Fibroblast of skin of back (primary cell): ENCODE data around the gene CHRNB1.
A peak's percentile ranks its signal among the peaks of the same experiment; 100 is the strongest.

Experiments used
- DNase-seq: peaks from one replicate; pipeline ENCODE4 v3.0.0-alpha.2; 2013

The CHRNB1 gene

DNA sequence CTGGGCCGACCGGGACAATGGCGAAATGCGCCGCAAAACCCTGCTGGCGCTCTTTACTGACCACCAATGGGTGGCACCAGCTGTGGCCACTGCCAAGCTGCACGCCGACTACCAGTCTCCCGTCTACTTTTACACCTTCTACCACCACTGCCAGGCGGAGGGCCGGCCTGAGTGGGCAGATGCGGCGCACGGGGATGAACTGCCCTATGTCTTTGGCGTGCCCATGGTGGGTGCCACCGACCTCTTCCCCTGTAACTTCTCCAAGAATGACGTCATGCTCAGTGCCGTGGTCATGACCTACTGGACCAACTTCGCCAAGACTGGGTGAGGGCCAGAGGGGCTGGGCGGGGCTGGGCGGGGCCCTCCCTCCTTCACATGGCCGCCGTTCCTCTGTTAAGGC lies 29.1 kb upstream of the CHRNB1 start:
- DNase-seq: no peak

DNA sequence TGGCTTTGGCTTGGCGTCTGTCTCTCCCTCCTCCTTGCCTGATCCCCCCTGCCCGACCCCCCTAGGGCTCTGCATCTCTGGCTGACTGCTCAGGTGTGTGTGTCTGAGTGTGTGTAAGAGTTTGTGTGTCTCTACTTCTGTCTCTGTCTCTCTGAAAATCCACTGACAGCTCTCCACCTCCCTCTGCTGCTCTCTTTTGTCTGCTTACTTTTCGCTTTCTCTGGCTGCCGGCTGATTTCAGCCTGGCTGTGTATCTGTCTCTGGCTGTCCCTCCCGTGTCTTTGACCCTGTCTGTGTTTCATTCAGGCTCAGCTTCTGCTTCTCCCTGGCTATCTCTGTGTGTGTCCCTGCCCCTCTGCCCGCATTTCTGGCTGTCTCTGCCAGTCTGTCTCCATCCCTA lies 28.5 kb upstream of the CHRNB1 start:
- no peak for DNase-seq

GRCh38 chr17:7417056-7417655 lies 27.7 kb upstream of the CHRNB1 start:
- no peak for DNase-seq

DNA sequence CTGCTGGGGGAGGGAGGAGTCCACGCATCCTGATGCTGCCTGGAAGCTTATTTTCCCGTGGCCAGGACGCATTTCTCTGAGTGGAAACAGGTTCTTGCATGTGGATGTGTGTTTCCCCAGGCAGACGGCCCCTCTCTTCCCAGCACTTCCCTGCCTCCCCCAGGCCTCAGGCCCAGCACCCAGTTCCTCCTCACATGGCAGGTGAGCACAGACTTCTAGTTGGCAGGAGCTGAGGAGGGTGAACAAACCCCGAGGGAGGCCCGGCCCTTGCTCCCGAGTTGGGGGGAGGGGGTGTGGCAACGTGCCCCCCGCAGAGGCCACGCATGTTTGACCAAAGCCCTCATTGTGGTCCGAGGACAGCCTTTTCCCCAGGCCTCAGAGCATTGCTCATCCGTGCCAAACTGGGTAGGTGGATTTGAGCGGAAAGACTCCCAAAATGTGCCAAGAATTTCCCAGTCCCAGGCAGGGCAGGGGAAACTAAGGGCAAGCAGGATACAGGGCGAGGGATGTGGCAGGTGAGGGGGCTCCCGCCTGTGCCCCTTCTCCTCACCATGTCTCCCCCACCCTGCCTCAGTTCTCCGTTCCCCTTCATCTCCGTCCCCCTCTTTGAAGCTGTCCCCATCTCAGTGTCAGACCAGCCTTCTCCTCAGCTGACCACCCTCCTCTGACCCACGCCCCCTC lies 26.2 kb upstream of the CHRNB1 start:
- no peak for DNase-seq

DNA sequence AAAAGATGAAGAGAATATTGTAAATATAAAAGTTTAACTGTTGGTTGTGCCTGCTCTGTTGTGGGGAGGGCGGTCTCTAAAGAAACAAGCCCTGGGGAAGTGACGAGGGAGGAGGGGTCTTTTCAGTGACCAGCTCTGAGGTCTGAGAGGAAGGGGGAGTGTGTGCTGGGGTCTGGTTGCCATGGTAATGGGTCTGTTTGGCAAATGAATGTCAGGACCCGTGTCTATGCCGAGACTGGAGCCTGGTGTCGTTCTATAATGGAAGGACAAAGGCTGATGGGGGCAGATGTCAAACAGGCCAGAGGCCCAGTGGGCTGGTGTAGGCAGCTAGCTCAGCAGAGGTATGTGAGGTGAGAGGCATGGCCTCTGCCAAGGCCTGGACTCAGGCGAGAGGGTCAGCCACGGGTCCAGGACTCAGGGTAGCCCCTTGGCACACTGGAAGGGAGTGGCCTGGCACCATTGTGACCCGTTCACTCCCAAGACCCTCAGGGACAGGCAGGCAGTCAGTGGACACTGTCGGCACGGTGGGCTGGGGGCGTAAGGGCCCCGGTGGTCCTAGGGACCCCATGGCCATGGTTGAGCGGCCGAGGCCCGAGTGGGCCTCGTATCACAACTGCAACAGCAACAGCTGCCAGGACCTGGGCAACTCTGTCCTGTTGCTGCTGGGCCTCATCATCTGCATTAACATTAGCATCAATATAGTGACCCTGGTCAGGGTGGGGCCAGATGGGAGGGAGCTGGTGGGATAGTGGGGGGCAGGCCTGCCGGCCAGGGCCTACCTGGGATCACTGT lies 24.8 kb upstream of the CHRNB1 start, which contains the start of gene SPEM1:
TSS of gene SPEM1 (plus strand) at position 506 of the 792 bp plus-strand sequence. CDS start at position 567, 61 bp downstream.
- DNase-seq: no peak

GRCh38 chr17:7421186-7421585 lies 23.7 kb upstream of the CHRNB1 start:
- DNase-seq: no peak

- DNase-seq: no peak
These were observed 21.2 kb upstream of the CHRNB1 start for GRCh38 chr17:7423679-7424078.

DNA sequence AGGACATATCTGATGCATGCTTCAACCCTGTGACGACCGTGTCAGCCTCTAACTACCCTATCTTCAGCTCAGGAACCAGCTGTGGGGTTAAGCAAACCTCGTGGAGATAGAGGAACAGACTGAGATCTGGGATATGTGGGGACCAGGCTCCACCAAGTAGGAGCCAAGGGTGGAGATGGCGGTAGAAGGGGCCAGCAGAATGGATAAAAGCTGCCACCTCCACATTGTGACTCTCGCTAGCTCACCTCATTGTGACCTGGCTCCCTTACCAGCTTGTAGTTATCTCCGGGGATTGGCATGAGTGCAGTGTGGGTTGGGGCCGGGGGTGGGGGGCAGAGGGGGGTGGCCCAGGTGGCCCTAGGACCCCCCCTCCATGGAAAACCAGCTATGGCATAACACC lies 19.5 kb upstream of the CHRNB1 start, which contains the start of gene SPEM2:
TSS of gene SPEM2 (plus strand) at position 301 of the 400 bp plus-strand sequence. CDS start at position 374, 73 bp downstream.
- no peak for DNase-seq

GRCh38 chr17:7425756-7426155 lies 19.1 kb upstream of the CHRNB1 start:
- DNase-seq: no peak

GRCh38 chr17:7426203-7426863 lies 18.5 kb upstream of the CHRNB1 start:
- DNase-seq: no peak

- no peak for DNase-seq
These were observed 17.9 kb upstream of the CHRNB1 start for GRCh38 chr17:7426896-7427489.

- no peak for DNase-seq
These were observed 17.3 kb upstream of the CHRNB1 start for GRCh38 chr17:7427549-7427948.

DNA sequence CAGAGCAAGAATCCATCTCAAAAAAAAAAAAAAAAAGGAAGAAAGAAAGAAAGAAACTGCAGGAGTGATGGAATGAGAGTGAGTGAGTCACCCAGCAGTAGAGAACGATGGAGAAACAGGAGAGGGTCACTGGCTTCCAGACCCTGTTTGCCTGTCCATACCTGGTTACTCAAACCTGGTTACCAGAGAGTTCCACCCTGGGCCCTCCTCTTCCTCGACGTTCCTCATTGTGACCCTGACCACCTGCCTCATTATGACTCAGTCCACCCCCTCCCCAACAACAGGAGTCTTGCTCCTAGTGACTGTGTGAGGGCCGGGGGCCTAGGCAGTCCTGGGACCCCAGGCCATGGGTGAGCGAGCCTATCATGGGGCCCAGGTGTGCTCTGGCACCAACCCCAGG lies 16.3 kb upstream of the CHRNB1 start, which contains the start of gene SPEM3:
TSS of gene SPEM3 (plus strand) at position 301 of the 400 bp plus-strand sequence. CDS start at position 347, 46 bp downstream.
- DNase-seq: no peak

- no peak for DNase-seq
These were observed 15.1 kb upstream of the CHRNB1 start for GRCh38 chr17:7429722-7430121.

DNA sequence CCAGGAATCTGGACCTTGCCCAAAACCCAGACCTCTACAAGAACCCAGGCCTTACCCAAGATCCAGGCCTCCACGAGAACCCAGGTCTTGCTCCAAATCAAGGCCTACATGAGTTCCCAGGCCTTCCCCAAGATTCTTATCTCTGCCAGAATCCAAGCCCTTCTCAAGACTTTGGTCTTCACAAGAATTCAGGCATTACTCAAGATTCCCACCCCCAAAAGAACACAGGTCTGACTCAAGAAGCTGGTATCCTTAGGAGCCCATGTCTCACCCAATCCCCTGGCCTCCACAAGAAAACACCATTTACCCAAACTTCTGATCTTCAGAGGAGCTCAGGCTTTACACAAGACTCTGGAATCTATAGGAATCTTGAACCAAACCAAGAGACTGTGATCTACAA lies 13.6 kb upstream of the CHRNB1 start:
- DNase-seq: peak; percentile 24

DNA sequence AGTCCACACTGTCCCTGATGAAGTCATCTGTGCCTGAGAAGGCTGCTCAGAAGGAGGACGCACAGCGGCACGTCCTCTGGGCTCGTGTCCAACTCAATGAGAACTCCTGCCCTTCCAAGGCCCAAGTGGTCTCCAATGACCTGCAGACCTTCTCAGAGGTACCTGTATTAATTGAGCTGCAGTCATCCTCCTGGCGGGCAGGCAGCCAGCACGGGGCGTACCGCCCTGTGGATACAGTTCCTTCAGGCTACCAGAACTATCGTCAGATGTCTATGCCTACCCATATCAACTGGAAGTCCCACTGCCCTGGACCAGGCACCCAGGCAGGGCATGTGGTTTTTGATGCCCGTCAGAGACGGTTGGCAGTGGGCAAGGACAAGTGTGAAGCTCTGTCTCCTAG lies 12.6 kb upstream of the CHRNB1 start:
- DNase-seq: no peak

- no peak for DNase-seq
These were observed 8.9 kb upstream of the CHRNB1 start for GRCh38 chr17:7435676-7436555.

DNA sequence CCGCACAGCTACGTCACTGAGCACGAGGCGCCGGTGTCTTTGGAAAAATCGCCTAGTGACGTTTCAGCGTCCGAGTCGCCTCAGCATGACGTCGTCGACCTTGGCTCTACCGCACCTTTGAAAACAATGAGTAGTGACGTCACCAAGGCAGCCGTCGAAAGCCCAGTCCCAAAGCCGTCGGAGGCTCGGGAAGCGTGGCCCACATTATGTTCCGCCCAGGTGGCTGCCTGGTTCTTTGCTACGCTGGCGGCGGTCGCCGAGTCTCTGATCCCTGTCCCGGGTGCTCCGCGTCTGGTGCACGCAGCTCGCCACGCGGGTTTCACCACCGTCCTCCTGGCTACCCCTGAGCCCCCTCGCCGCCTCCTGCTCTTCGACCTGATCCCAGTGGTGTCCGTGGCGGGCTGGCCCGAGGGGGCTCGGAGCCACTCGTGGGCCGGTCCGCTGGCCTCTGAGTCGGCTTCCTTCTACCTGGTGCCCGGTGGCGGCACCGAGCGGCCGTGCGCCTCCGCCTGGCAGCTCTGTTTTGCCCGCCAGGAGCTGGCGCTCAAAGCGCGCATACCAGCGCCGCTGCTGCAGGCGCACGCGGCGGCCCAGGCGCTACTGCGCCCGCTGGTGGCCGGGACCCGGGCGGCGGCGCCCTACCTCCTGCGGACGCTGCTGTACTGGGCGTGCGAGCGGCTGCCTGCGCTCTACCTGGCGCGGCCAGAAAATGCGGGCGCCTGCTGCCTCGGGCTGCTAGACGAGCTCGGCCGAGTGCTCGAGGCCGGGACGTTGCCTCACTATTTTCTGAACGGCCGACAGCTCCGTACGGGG lies 8.1 kb upstream of the CHRNB1 start:
- DNase-seq: peak; percentile 78

DNA sequence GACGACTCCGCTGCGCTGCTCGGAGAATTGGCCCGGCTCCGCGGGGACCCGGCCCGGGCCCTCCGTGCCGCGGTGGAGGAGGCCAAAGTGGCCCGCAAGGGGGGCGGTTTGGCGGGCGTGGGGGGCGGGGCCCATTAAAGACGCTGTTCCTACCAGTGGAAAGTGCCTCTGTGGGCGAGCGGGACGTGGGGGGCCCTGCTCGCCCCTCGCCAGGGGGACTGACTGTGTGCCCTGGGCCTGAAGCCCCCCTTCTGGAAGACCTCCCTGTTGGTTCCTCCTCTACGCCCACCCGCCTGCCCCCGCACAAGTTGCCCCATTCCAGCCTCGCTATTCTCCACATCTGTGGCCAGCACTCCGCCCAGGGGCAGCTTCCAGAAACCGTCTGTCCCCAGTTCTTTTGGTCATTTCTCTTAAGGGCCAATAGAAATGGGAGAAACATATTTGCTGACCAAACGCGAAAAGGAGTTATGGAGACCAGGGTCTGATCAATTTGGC lies 7.4 kb upstream of the CHRNB1 start:
- no peak for DNase-seq

DNA sequence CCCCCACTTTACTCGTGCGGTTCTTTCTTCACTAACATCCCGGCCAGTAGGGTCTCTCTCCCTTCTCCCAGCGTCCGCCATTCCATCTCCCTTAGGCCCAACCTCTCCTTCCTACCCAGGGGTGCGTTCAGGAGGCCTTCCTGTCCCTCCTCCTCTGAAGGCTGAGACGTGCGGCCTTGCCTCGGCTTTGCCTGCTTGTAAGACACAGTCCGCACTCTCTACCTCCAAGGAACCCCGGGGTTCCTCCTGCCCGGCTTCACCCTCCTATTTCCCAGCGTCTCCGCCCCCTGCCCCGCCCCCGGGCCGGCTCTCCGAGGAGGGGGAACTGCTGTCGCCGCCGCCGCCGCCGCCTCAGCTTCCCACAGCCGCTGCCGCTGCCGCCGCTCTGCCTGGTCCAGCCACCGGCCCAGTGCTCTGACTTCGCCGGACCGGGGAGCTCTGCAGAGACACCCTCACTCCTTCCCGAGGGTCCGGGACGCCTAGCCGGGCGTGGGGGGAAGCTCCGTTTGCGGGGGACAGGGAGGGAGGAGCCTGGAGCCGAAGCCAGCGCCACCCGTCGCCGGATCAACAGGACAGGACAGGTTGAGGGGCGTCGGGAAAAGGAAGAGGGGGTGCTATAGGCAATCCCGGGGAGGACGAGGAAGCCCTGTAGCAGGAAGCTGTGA lies 6.8 kb upstream of the CHRNB1 start:
- peak; percentile 34 for DNase-seq
